ENCODE results near the gene TSPAN18.

Gene TSPAN18

DNA sequence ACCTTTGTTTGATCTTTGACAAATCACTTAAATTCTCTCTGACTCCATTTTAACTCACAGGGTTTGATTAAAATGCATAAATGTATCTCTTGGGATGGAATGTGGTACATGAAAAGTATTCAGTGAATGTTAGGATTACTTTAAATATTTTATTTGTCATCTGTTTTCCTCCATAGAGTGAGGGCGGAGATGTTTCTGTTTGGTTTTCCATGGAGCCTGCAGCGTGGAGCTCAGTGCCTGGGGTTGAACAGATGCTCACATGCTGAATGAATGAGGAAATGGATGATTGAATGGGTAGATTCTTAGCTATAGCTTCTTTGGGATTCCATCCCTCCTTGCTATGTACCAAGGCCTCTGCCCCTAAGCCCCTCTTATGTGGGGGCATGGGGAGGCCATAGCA lies 10.0 kb downstream of the TSPAN18 start:
- H3K4me3 ChIP-seq (ENCODE audit: low read depth, low read length) = no peak overlapping the region
- no peak for DNase-seq (ENCODE audit: low read depth)

DNA sequence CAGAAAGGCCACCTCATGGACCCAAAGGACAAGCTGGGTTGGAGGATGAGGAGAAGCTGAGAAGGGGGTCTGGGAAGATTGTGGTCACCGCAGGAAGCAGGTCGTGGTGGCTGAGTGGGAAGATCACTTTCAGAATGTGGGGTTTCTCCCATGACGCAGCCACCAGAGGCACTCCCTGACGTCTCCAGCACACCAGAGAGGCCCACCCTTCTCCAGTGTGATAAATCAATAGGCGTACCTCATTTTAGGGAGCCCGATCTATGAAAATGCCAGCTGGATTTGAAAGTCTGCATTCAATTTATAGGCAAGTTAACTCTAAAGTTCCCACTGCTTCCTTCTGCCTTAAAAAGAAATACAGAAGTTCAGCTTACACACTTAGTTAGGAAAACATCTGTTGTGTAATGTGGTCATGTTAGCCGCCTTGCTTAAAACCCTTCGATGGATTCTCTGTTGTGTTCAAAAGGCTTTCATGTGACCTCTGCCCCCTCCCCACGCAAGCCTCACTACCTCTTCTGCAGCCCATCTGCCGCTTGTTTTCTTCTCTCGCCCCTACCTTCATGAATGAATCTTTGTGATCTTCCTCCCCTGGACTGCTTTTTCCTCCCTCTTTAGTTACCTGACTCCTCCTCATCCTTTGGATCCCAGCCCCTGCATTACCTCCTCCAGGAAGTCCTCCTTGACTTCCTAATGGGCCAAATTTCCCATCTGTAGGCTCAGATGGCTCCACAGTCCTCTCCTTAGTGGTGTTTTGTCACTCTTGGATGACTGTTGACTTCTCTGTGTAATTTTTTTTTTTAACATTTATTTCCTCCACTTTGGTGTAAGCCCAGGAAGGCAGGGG lies 10.7 kb downstream of the TSPAN18 start:
- DNase-seq (ENCODE audit: low read depth) = no peak
- TF ChIP-seq, protein P1, sequence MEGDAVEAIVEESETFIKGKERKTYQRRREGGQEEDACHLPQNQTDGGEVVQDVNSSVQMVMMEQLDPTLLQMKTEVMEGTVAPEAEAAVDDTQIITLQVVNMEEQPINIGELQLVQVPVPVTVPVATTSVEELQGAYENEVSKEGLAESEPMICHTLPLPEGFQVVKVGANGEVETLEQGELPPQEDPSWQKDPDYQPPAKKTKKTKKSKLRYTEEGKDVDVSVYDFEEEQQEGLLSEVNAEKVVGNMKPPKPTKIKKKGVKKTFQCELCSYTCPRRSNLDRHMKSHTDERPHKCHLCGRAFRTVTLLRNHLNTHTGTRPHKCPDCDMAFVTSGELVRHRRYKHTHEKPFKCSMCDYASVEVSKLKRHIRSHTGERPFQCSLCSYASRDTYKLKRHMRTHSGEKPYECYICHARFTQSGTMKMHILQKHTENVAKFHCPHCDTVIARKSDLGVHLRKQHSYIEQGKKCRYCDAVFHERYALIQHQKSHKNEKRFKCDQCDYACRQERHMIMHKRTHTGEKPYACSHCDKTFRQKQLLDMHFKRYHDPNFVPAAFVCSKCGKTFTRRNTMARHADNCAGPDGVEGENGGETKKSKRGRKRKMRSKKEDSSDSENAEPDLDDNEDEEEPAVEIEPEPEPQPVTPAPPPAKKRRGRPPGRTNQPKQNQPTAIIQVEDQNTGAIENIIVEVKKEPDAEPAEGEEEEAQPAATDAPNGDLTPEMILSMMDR (IDR thresholded peaks at IDR 0.05; ENCODE audit: low read depth, low read length, missing control alignments) = no peak
- H3K4me3 ChIP-seq (ENCODE audit: low read depth, low read length) = no peak overlapping the region

More for the DNA sequence above, 10.0 kb downstream of the TSPAN18 start:
- TF ChIP-seq, protein P1 (IDR thresholded peaks at IDR 0.05; ENCODE audit: low read depth, low read length, missing control alignments) = no peak

DNA sequence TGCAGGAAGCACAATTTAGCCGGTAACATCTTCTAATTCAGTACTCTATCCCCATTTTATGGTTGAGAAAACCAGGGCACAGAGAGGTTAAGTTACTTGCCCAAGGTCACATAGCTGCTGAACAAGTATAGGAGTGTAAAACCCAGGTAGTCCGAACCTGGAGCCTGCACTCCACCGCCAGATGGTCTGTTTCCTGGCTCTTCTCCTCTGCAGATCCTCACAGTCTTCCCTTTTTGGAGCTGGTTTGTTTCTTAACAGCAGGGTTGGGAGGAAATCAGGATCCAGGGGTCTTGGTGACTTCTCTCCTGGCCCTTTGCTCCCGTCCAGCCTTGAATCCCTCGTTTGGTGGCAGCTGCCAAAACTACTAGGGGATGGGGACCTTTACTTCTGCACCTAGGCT lies 12.0 kb downstream of the TSPAN18 start:
- no peak for DNase-seq (ENCODE audit: low read depth)
- TF ChIP-seq, protein P1 (IDR thresholded peaks at IDR 0.05; ENCODE audit: low read depth, low read length, missing control alignments) = no peak
- H3K4me3 ChIP-seq (ENCODE audit: low read depth, low read length) = no peak overlapping the region

DNA sequence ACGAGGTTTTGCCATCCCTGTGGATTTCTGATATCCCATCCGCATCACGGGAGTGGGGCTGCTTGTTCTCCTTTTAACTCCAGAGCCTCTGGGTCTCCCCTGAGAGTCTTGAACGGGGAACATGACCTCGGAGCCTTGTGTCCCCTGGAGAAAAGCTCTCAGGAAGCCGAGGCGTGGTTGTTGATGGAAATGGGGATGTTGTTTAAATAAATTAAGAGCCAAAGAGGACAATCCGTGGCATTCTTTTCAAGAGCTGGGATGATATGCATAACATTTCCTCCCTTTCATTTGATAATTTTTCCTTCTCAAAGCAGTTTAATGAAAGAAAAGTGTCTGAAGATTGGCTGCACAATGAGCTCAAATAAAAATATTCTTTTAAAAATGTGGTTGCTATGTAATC lies 14.2 kb downstream of the TSPAN18 start:
- no peak for DNase-seq (ENCODE audit: low read depth)
- TF ChIP-seq, protein P1 (IDR thresholded peaks at IDR 0.05; ENCODE audit: low read depth, low read length, missing control alignments) = no peak
- H3K4me3 ChIP-seq (ENCODE audit: low read depth, low read length) = no peak overlapping the region

DNA sequence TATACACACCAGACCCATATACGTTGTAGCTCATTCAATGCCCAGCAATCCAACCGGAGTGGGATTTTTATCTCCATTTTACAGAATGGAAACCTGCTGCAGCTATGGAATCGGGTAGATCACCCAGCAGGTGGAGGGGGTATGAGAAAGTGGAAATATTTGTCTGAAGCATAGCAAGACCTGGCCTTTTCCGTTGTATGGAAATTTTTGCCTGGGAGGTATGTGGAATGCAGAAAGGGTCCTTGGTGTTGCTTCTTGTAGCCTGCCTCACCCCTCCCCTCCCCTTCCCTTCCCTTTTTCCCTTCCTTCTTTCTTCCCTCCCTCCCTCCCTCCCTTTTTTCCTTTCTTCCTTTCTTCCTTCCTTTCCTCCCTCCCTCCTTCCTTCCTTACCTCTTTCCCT lies 15.2 kb downstream of the TSPAN18 start:
- DNase-seq (ENCODE audit: low read depth) = no peak
- no peak overlapping the region for H3K4me3 ChIP-seq (ENCODE audit: low read depth, low read length)
- TF ChIP-seq, protein P1 (IDR thresholded peaks at IDR 0.05; ENCODE audit: low read depth, low read length, missing control alignments) = no peak

DNA sequence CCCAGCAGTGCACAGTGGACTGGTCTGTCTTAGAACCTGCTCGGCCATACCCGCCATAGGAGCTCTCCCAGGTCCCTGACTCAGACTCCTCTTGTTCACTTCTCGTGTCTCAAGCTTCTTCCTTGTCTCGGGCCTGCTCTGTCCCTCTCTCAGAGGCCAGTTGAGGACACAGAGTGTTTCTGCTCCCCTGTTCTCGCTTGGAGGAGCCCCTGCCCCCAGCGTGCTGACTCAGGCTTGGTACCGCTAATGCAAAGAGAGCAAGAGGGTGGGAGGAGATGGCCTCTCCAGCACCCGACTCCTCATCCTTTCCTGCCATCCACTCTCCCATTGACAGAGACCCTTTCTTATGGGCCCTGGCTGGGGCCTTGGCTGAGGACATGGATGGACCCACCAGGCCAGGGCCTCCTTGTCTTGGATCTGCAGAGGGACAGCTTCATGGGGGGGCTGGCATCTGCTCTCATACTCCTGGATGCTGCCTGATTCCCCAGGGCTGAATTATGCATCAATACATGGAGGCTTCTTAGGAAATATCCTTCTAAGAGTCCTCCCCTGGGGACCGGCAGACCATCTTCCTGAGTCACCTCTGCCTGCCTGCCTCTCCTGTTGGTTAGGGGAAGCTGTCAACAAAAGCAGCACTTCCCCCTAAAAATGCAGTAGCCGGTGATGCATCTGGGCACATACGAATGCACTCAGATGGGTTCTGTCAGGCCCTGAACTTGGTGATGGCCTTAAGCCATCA lies 15.9 kb downstream of the TSPAN18 start:
- DNase-seq (ENCODE audit: low read depth) = no peak
- TF ChIP-seq, protein P1 (IDR thresholded peaks at IDR 0.05; ENCODE audit: low read depth, low read length, missing control alignments) = no peak

More for the DNA sequence above, 15.9 kb downstream of the TSPAN18 start:
- no peak overlapping the region for H3K4me3 ChIP-seq (ENCODE audit: low read depth, low read length)
